H1 (cell line): ENCODE data around the gene TTC28. TPM values are rescaled to one million over a fixed set of nuclear protein-coding genes. Genes with fewer than 3 reads are reported as not detected.
A peak's percentile ranks its signal among the peaks of the same experiment; 100 is the strongest.

Experiments used
- CTCF ChIA-PET: fragments of 300-600 bp; sonication (Branson Sonifier 250); formaldehyde crosslinking; loops from one replicate; lab custom pipeline; 2021; ENCODE audit not compliant: partially characterized antibody; lab: Charles Lee
- POLR2A ChIA-PET: fragments of 300-600 bp; sonication (Branson Sonifier 250); formaldehyde crosslinking; loops from one replicate; lab custom pipeline; 2021; ENCODE audit warnings: inconsistent platforms; ENCODE audit not compliant: partially characterized antibody; lab: Charles Lee
- DNase-seq, 2 experiments: peaks; one replicate each; pipeline versions ENCODE4 v3.0.0 to v3.0.0-alpha.2; 2010 to 2022; ENCODE audit warnings: low spot score in 2 of 2, low read depth in 1 of 2, mixed read lengths in 1 of 2
- FAIRE-seq: peaks from 2 replicates; lab custom pipeline; 2011; peaks lifted over from hg19 to GRCh38; lab: Jason Lieb, UNC
- H2AFZ ChIP-seq: 2 replicates; pipeline ENCODE4 v1.8.1; 2012; ENCODE audit warnings: low read length, inconsistent platforms
- H2AK5ac ChIP-seq: 2 replicates; pipeline ENCODE4 v1.6.1; 2013; ENCODE audit warnings: low read depth, low read length
- H2BK120ac ChIP-seq: replicated peaks from 2 replicates; pipeline ENCODE3; 2013; ENCODE audit warnings: low read depth, low read length, inconsistent platforms
- H2BK12ac ChIP-seq: 2 replicates; pipeline ENCODE4 v1.6.1; 2013; ENCODE audit warnings: low read depth, low read length
- H2BK15ac ChIP-seq: 2 replicates; pipeline ENCODE4 v1.6.1; 2013; ENCODE audit warnings: low read length
- H2BK20ac ChIP-seq: 2 replicates; pipeline ENCODE4 v1.6.1; 2013; ENCODE audit warnings: low read length
- H2BK5ac ChIP-seq: 2 replicates; pipeline ENCODE4 v1.6.1; 2013; ENCODE audit warnings: low read depth, low read length
- H3K14ac ChIP-seq: 2 replicates; pipeline ENCODE4 v1.6.1; 2013; ENCODE audit warnings: inconsistent platforms; ENCODE audit not compliant: insufficient read length
- H3K18ac ChIP-seq: 2 replicates; pipeline ENCODE4 v1.6.1; 2013; ENCODE audit warnings: low read length; ENCODE audit errors: extremely low read depth
- H3K23ac ChIP-seq: 2 replicates; pipeline ENCODE4 v1.6.1; 2013; ENCODE audit warnings: inconsistent platforms; ENCODE audit not compliant: insufficient read length
- H3K23me2 ChIP-seq: 2 replicates; pipeline ENCODE4 v1.6.1; 2013; ENCODE audit warnings: low read depth, low read length
- H3K27ac ChIP-seq: 2 replicates; pipeline ENCODE4 v1.6.1; 2011; ENCODE audit warnings: low read depth, low read length, inconsistent platforms
- H3K27me3 ChIP-seq, 4 experiments: replicated peaks in 1 of 4; 1 replicate in 1 of 4; 2 replicates in 3 of 4; pipeline versions ENCODE4 v1.6.1 to v1.8.1; 2011 to 2013; ENCODE audit warnings: low read length in 3 of 4, mild to moderate bottlenecking in 3 of 4, inconsistent platforms in 2 of 4, mixed read lengths in 2 of 4, moderate library complexity in 1 of 4; ENCODE audit not compliant: control insufficient read depth in 3 of 4, insufficient read depth in 3 of 4; ENCODE audit errors: extremely low read depth in 1 of 4
- H3K36me3 ChIP-seq, 4 experiments: 2 replicates each; pipeline versions ENCODE4 v1.6.1 to v1.8.1; 2011 to 2013; ENCODE audit warnings: mild to moderate bottlenecking in 4 of 4, low read length in 3 of 4, moderate library complexity in 2 of 4, control low read depth in 1 of 4, inconsistent platforms in 1 of 4; ENCODE audit not compliant: insufficient read depth in 4 of 4, control insufficient read depth in 2 of 4
- H3K4ac ChIP-seq: replicated peaks from 2 replicates; pipeline ENCODE3; 2013; ENCODE audit warnings: low read length, low read depth, mixed read lengths, inconsistent platforms; ENCODE audit not compliant: insufficient read length
- H3K4me1 ChIP-seq, 4 experiments: replicated peaks in 1 of 4; 1 replicate in 1 of 4; 2 replicates in 3 of 4; pipeline versions ENCODE4 v1.6.1 to v1.8.1; 2011 to 2013; ENCODE audit warnings: low read length in 3 of 4, inconsistent platforms in 2 of 4, mixed read lengths in 1 of 4; ENCODE audit not compliant: insufficient read depth in 4 of 4, control insufficient read depth in 3 of 4
- H3K4me2 ChIP-seq, 2 experiments: 2 replicates each; pipeline versions ENCODE4 v1.6.1 to v1.8.1; 2011 to 2013; ENCODE audit warnings: low read depth in 2 of 2, low read length in 2 of 2, control low read depth in 1 of 2, inconsistent platforms in 1 of 2, mild to moderate bottlenecking in 1 of 2; ENCODE audit not compliant: insufficient read depth in 1 of 2
- H3K4me3 ChIP-seq, 4 experiments: fragments of 200-600, 300-600 bp in 1 of 4; sonication (generic), shearing (Covaris generic), sonication (Bioruptor Twin) in 1 of 4; 2 replicates each; pipeline versions ENCODE4 v1.5.1 to v1.8.1; 2011 to 2016; ENCODE audit warnings: low read length in 4 of 4, low read depth in 3 of 4, control low read depth in 2 of 4, inconsistent platforms in 2 of 4, mild to moderate bottlenecking in 2 of 4, mixed read lengths in 1 of 4, moderate library complexity in 1 of 4; ENCODE audit not compliant: insufficient read depth in 2 of 4; ENCODE audit errors: extremely low read depth in 1 of 4
- H3K56ac ChIP-seq: replicated peaks from 2 replicates; pipeline ENCODE3; 2013; ENCODE audit warnings: low read depth, mild to moderate bottlenecking, mixed read lengths, low read length, inconsistent platforms; ENCODE audit not compliant: insufficient read length
- H3K79me1 ChIP-seq: 2 replicates; pipeline ENCODE4 v1.6.1; 2013; ENCODE audit warnings: low read depth, low read length, control low read depth
- H3K79me2 ChIP-seq, 2 experiments: 2 replicates each; pipeline versions ENCODE4 v1.6.1 to v1.8.1; 2012 to 2013; ENCODE audit warnings: low read length in 2 of 2, mild to moderate bottlenecking in 2 of 2, inconsistent platforms in 1 of 2; ENCODE audit not compliant: insufficient read depth in 2 of 2, control insufficient read depth in 1 of 2
- H3K9ac ChIP-seq, 4 experiments: replicated peaks in 1 of 4; 1 replicate in 1 of 4; 2 replicates in 3 of 4; pipeline versions ENCODE4 v1.6.1 to v1.8.1; 2011 to 2013; ENCODE audit warnings: low read depth in 3 of 4, low read length in 3 of 4, control low read depth in 2 of 4, mild to moderate bottlenecking in 2 of 4, moderate library complexity in 2 of 4, inconsistent platforms in 1 of 4; ENCODE audit errors: extremely low read depth in 1 of 4
- H3K9me3 ChIP-seq, 2 experiments: 2 replicates each; pipeline versions ENCODE4 v1.6.1 to v1.8.1; 2012 to 2013; ENCODE audit warnings: mild to moderate bottlenecking in 2 of 2, moderate library complexity in 2 of 2, control low read depth in 1 of 2, inconsistent platforms in 1 of 2, low read depth in 1 of 2, low read length in 1 of 2, mixed read lengths in 1 of 2; ENCODE audit not compliant: insufficient read depth in 2 of 2
- H4K20me1 ChIP-seq, 2 experiments: replicated peaks in 1 of 2; 2 replicates each; pipeline versions ENCODE3 to v1.8.1; 2011 to 2013; ENCODE audit warnings: inconsistent platforms in 2 of 2, low read length in 2 of 2, mild to moderate bottlenecking in 1 of 2; ENCODE audit not compliant: insufficient read depth in 2 of 2, control insufficient read depth in 1 of 2
- H4K5ac ChIP-seq: 2 replicates; pipeline ENCODE4 v1.6.1; 2013; ENCODE audit warnings: low read length, low read depth, mixed read lengths, inconsistent platforms; ENCODE audit not compliant: insufficient read length
- H4K8ac ChIP-seq: 2 replicates; pipeline ENCODE4 v1.8.0; 2013; ENCODE audit warnings: mild to moderate bottlenecking, moderate library complexity, low read length, inconsistent platforms; ENCODE audit not compliant: insufficient read depth; ENCODE audit errors: extremely low read depth
- H4K91ac ChIP-seq: replicated peaks from 2 replicates; pipeline ENCODE3; 2013; ENCODE audit warnings: low read length, mixed read lengths, inconsistent platforms; ENCODE audit not compliant: insufficient read length
- BACH1 ChIP-seq: IDR thresholded peaks from 2 replicates; pipeline ENCODE4 v1.6.1; 2012; ENCODE audit warnings: low read length, improper control_type of control experiment
- JUN ChIP-seq: IDR thresholded peaks from 2 replicates; pipeline ENCODE4 v1.6.1; 2011; ENCODE audit warnings: low read depth, mild to moderate bottlenecking, improper control_type of control experiment, low read length
- JUND ChIP-seq: IDR thresholded peaks from 2 replicates; pipeline ENCODE4 v1.6.1; 2011; ENCODE audit warnings: mild to moderate bottlenecking, improper control_type of control experiment, low read length
- RBBP5 ChIP-seq: IDR thresholded peaks from 2 replicates; pipeline ENCODE4 v1.7.1; 2012; ENCODE audit warnings: low read depth, mild to moderate bottlenecking, inconsistent platforms, low read length, moderate library complexity, borderline replicate concordance
- TAF7 ChIP-seq: optimal IDR thresholded peaks from 2 replicates; pipeline ENCODE3; 2011; ENCODE audit warnings: low read depth, mild to moderate bottlenecking, inconsistent platforms, low read length, moderate library complexity, borderline replicate concordance
- WGBS, 2 experiments: shearing (Covaris generic) in 1 of 2; methylation state at CpG; one replicate each; pipeline versions ENCODE4 v1.1.6 to v1.1.7; 2013 to 2015; ENCODE audit warnings: low lambda C conversion rate in 2 of 2, mixed read lengths in 2 of 2, inconsistent platforms in 1 of 2, low coverage in 1 of 2, missing lambda C conversion rate in 1 of 2; ENCODE audit not compliant: insufficient replicate concordance in 2 of 2, insufficient coverage in 1 of 2, insufficient read length in 1 of 2; ENCODE audit errors: extremely low coverage in 1 of 2, missing lambda C conversion rate in 1 of 2; 5-methylcytosine and 5-hydroxymethylcytosine counted together
- polyA plus RNA-seq, 7 experiments: library from polyadenylated mRNA; depleted of rRNA in 3 of 7; stranded (reverse) in 5 of 7; unstranded in 2 of 7; fragments of >200 nt in 5 of 7; fragments of 200-250 nt in 2 of 7; gene quantifications; 1 replicate in 5 of 7; 2 replicates in 1 of 7; 4 replicates in 1 of 7; pipeline versions ENCODE4 v1.2.1 to v1.2.3, GENCODE V29; 2011 to 2013; ENCODE audit warnings: missing spikeins in 2 of 7, mixed read lengths in 2 of 7
- total RNA-seq: library from RNA; stranded (reverse); fragmentation: NEBNext Ultra II Directional; extraction: Animal tissue kit (Norgen Biotek cat#: 25700); gene quantifications from 2 replicates; pipeline ENCODE4 v1.2.1, GENCODE V29; 2021
- TF ChIP-seq, protein P1 (sequence below): IDR thresholded peaks from 2 replicates; pipeline ENCODE4 v1.6.1; 2012; ENCODE audit warnings: low read length, inconsistent platforms

Gene TTC28
- total and polyA plus RNA-seq, 2 of the 8 experiments (the other 6 are each of a cell fraction or from before 2014, with no cell fraction given): 2.6 to 12.6 TPM

DNA sequence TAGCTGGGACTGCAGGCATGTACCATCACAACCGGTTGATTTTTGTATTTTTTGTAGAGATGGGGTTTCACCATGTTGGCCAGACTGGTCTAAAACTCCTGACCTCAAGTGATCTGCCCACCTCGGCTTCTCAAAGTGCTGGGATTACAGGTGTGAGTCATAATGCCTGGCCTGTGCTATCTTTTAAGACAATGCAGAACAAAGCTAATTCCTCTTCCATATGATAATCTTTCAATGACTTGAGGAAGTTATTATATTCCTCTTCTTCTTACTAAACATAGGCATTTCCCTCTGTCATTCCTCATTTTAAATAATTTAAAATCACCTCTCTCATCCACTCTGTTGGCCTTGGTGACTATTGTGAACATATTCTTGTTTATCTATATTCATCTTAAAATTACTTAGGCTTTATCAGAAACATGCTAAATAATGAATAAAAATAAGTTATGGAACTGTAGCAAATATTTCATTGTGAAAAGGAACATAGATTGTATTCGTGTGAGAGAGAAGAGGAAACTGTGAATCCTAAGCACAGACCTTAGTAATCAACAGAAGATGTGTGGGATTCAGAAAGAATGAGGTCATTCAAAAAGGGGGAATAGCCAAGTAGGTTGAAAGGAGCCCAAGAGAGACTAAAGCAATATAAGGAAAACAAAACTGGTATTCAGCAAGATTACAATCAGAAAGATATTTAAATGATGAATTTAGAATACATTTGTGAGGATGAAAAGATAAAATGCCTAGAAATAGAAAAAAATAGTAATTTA lies 269.4 kb downstream of the TTC28 start:
- Histone ChIP-seq H3K36me3 (no peaks in the 10 kb centered on the region), H3K4me2 (no peak overlapping the region), H4K8ac (no peak overlapping the region), H2BK20ac (no peak overlapping the region), H4K5ac (no peak overlapping the region), H3K23me2 (no peaks in the 10 kb centered on the region), H3K4me1 (no peaks in the 10 kb centered on the region), H2BK120ac (no peak overlapping the region)
- CTCF ChIA-PET: no interaction called here
- TF ChIP-seq JUN (peak; percentile 57; the same call in 1 of the 2 replicates), JUND (peak; percentile 82), BACH1 (no peak), RBBP5 (no peak), TAF7 (no peak)
- TF ChIP-seq, protein P1, sequence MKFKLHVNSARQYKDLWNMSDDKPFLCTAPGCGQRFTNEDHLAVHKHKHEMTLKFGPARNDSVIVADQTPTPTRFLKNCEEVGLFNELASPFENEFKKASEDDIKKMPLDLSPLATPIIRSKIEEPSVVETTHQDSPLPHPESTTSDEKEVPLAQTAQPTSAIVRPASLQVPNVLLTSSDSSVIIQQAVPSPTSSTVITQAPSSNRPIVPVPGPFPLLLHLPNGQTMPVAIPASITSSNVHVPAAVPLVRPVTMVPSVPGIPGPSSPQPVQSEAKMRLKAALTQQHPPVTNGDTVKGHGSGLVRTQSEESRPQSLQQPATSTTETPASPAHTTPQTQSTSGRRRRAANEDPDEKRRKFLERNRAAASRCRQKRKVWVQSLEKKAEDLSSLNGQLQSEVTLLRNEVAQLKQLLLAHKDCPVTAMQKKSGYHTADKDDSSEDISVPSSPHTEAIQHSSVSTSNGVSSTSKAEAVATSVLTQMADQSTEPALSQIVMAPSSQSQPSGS: peak; percentile 94
- TF ChIP-seq, all 59 proteins: peak for 3
- H3K4ac ChIP-seq: no peak overlapping the region
- no peak overlapping the region for H2BK15ac ChIP-seq
- no peaks in the 10 kb centered on the region for H3K79me1 ChIP-seq
- no peak overlapping the region for H3K18ac ChIP-seq
- no peak overlapping the region for H3K4me3 ChIP-seq
- 74% methylated on average over 3 of the region's 3 CpGs; no CpG with 5 or more reads in 1 of the 2 experiments for WGBS, 2 experiments
- H3K27ac ChIP-seq: no peak overlapping the region
- no peak overlapping the region for H3K23ac ChIP-seq
- H3K9me3 ChIP-seq: no peaks in the 10 kb centered on the region
- no peak overlapping the region for H3K14ac ChIP-seq
- no peak overlapping the region for H3K9ac ChIP-seq
- H4K91ac ChIP-seq: no peak overlapping the region
- POLR2A ChIA-PET: no interaction called here
- DNase-seq: no peak
- no peaks in the 10 kb centered on the region for H3K27me3 ChIP-seq
- no peaks in the 10 kb centered on the region for H3K79me2 ChIP-seq
- no peak overlapping the region for H2BK5ac ChIP-seq
- H4K20me1 ChIP-seq: no peaks in the 10 kb centered on the region
- H2AK5ac ChIP-seq: no peak overlapping the region
- no peak overlapping the region for H2BK12ac ChIP-seq
- no peak overlapping the region for H3K56ac ChIP-seq
- no peak for FAIRE-seq
- no peak overlapping the region for H2AFZ ChIP-seq
